PC-3 (cell line): ENCODE measurements around the gene GRM6. TPM values are rescaled to one million over a fixed set of nuclear protein-coding genes. Genes with fewer than 3 reads are reported as not detected.

Experiments
- ATAC-seq: fragments of 200-7000 bp; cut with Tn5 transposase; 2 replicates; pipeline ENCODE4 v1.9.1; 2020; ENCODE audit warnings: mild to moderate bottlenecking, moderate library complexity
- Bru-seq: library from RNA; stranded (reverse); fragments of 400-500 nt; gene quantifications from one replicate; lab custom pipeline; 2021; lab: Mats Ljungman, UMichigan
- BruChase-seq, 2 experiments: library from RNA; stranded (reverse); fragments of 400-500 nt; gene quantifications; one replicate each; lab custom pipeline; 2021; lab: Mats Ljungman, UMichigan
- BruUV-seq: library from RNA; stranded (reverse); fragments of 400-500 nt; replicated peaks from 2 replicates; lab custom pipeline; 2021; lab: Mats Ljungman, UMichigan
- CTCF ChIA-PET: fragments of 300-600 bp; sonication (Branson Sonifier 250); formaldehyde crosslinking; loops from one replicate; lab custom pipeline; 2022; ENCODE audit warnings: antibody characterized with exemption; lab: Charles Lee
- POLR2A ChIA-PET: fragments of 300-600 bp; sonication (Branson Sonifier 250); formaldehyde crosslinking; loops from one replicate; lab custom pipeline; 2022; ENCODE audit warnings: antibody characterized with exemption; ENCODE audit not compliant: unreplicated experiment; lab: Charles Lee
- DNase-seq: peaks from one replicate; pipeline ENCODE4 v3.0.0-alpha.2; 2015
- H2AFZ ChIP-seq: fragments of 300-600 bp; sonication (generic); 2 replicates; pipeline ENCODE4 v1.6.0; 2016; ENCODE audit warnings: antibody characterized with exemption, low read length
- H3F3A ChIP-seq: fragments of 300-600 bp; sonication (generic); one replicate; pipeline ENCODE4 v1.6.0; 2017; ENCODE audit warnings: antibody characterized with exemption, low read length, control low read depth, mild to moderate bottlenecking; ENCODE audit not compliant: unreplicated experiment
- H3K27ac ChIP-seq: fragments of 300-600 bp; sonication (generic); 2 replicates; pipeline ENCODE4 v1.5.1; 2016; ENCODE audit warnings: mild to moderate bottlenecking, low read length
- H3K27me3 ChIP-seq: fragments of 300-600 bp; sonication (generic); 2 replicates; pipeline ENCODE4 v1.6.1; 2016; ENCODE audit warnings: low read length, mixed read lengths
- H3K36me3 ChIP-seq: fragments of 300-600 bp; sonication (generic); 2 replicates; pipeline ENCODE4 v1.6.1; 2016; ENCODE audit warnings: low read depth, mixed run types, low read length, mixed read lengths
- H3K4me1 ChIP-seq: fragments of 300-600 bp; sonication (generic); 2 replicates; pipeline ENCODE4 v1.5.1; 2016; ENCODE audit warnings: low read length; ENCODE audit not compliant: insufficient read depth
- H3K4me2 ChIP-seq: fragments of 300-600 bp; sonication (generic); 2 replicates; pipeline ENCODE4 v1.6.0; 2016; ENCODE audit warnings: low read length
- H3K4me3 ChIP-seq: fragments of 300-600 bp; sonication (generic); 2 replicates; pipeline ENCODE4 v1.5.1; 2016; ENCODE audit warnings: mild to moderate bottlenecking, low read length, mixed read lengths
- H3K79me2 ChIP-seq: fragments of 300-600 bp; sonication (generic); 2 replicates; pipeline ENCODE4 v1.6.1; 2017; ENCODE audit warnings: low read length, mixed read lengths
- H3K9ac ChIP-seq: fragments of 300-600 bp; sonication (generic); 2 replicates; pipeline ENCODE4 v1.6.0; 2016; ENCODE audit warnings: mild to moderate bottlenecking, low read length
- H3K9me2 ChIP-seq: fragments of 300-600 bp; sonication (generic); replicated peaks from 2 replicates; pipeline ENCODE4 v1.6.1; 2016; ENCODE audit warnings: mixed run types, low read length, mixed read lengths
- H3K9me3 ChIP-seq: fragments of 300-600 bp; sonication (generic); 2 replicates; pipeline ENCODE4 v1.6.1; 2016; ENCODE audit warnings: low read length, mixed read lengths
- H4K20me1 ChIP-seq: fragments of 300-600 bp; sonication (generic); 2 replicates; pipeline ENCODE4 v1.6.1; 2016; ENCODE audit warnings: low read length, mixed read lengths
- CTCF ChIP-seq: fragments of 300-600 bp; sonication (generic); conservative IDR thresholded peaks from 2 replicates; pipeline ENCODE4 v1.5.1; 2017; ENCODE audit warnings: antibody characterized with exemption, low read depth, mild to moderate bottlenecking, low read length
- EZH2 ChIP-seq: fragments of 300-600 bp; sonication (generic); IDR thresholded peaks from one replicate; pipeline ENCODE4 v1.6.1; 2017; ENCODE audit warnings: antibody characterized with exemption, mild to moderate bottlenecking, low read length; ENCODE audit not compliant: unreplicated experiment
- EZH2phosphoT487 ChIP-seq: fragments of 300-600 bp; sonication (generic); IDR thresholded peaks from 2 replicates; pipeline ENCODE4 v1.6.1; 2018; ENCODE audit warnings: mild to moderate bottlenecking, antibody characterized with exemption, low read length, borderline replicate concordance
- intact Hi-C: fragments of 100-400 bp; cut with micrococcal nuclease; formaldehyde crosslinking; loops from 2 replicates; pipeline ENCODE4 v1.9.0; 2023
- long read RNA-seq: library from polyadenylated mRNA; unstranded; transcript quantifications from one replicate; pipeline ENCODE4 v2.0.0, GENCODE V29; 2021; ENCODE audit not compliant: unreplicated experiment
- total RNA-seq: library from RNA; depleted of rRNA; stranded (reverse); fragments of >200 nt; gene quantifications from 2 replicates; pipeline ENCODE4 v1.2.3, GENCODE V29; 2014; rRNA removed

The GRM6 gene
- total RNA-seq (not detected in 2 replicates), Bru-seq, nascent RNA (not detected), BruChase-seq, experiment 1, labeled RNA remaining after a 6-hour chase (not detected), BruChase-seq, experiment 2, labeled RNA remaining after a 2-hour chase (not detected)
- long read RNA-seq = 0 reads

- Histone ChIP-seq H3K4me2 (no peak within 1 kb of the TSS), H3K27me3 (peaks cover 8% of the 10 kb centered on the region; the same call in 1 of the 2 replicates), H3K9me3 (no peaks in the 10 kb centered on the region; the same call in 1 of the 2 replicates), H3K9ac (no peak within 1 kb of the TSS), H3K9me2 (no peaks in the 10 kb centered on the region), H2AFZ (no peak within 1 kb of the TSS), H3K4me3 (no peak within 1 kb of the TSS), H4K20me1 (no peaks in the 10 kb centered on the region), H3K27ac (no peak within 1 kb of the TSS), H3F3A (no peaks in the 10 kb centered on the region), H3K4me1 (no peaks in the 10 kb centered on the region), H3K79me2 (no peaks in the 10 kb centered on the region), H3K36me3 (no peaks in the 10 kb centered on the region)
- ChIA-PET CTCF (no interaction called here), POLR2A (no interaction called here)
- ATAC-seq (no peak), DNase-seq (no peak)
- BruUV-seq = no TSS peak
- TF ChIP-seq EZH2phosphoT487 (no peak), CTCF (no peak), EZH2 (no peak)
- intact Hi-C loops = no loop called here
Observed at GRCh38 chr5:178994580-178995340, at the start of gene GRM6. TSS of gene GRM6 (minus strand) at chr5:178995320. CDS start at chr5:178994944, 376 bp downstream.

DNA sequence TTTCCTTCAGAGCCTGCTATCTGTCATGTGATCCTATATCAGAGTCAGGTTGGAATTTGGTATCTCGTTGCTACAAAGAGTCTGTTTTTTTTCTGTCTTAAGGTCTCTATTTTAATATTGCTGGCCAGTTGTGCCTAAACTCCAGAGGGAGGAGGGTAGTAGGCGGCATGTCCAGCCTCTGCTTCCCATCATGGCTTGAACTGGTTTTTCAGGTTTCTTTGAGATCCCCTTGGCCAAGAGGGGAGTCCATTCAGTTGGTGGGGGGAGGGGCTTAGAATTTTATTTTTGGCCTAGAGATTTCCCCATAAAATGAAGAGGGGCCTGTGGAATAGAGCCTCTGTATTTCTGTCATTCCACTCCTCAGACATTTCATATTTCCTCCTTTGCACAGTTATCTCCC is 49.6 kb upstream of the GRM6 start:
- H3K27ac ChIP-seq = no peak overlapping the region

More for the DNA sequence above, 49.6 kb upstream of the GRM6 start:
- Histone ChIP-seq H3K9me3 (0 out of 2 replicates have a peak, but pooled peaks cover 3% of the 10 kb centered on the region), H2AFZ (no peak overlapping the region), H3K79me2 (no peaks in the 10 kb centered on the region), H3K4me3 (no peak overlapping the region), H3K9ac (no peak overlapping the region), H3K27me3 (no peaks in the 10 kb centered on the region), H4K20me1 (no peaks in the 10 kb centered on the region), H3K36me3 (no peaks in the 10 kb centered on the region), H3F3A (no peaks in the 10 kb centered on the region), H3K9me2 (no peaks in the 10 kb centered on the region), H3K4me1 (no peaks in the 10 kb centered on the region), H3K4me2 (no peak overlapping the region)
- POLR2A ChIA-PET = no interaction called here
- intact Hi-C loops = no loop called here
- TF ChIP-seq CTCF = no peak
- TF ChIP-seq EZH2phosphoT487 = no peak
- TF ChIP-seq EZH2 = no peak
- ATAC-seq = no peak
- no peak for DNase-seq
- CTCF ChIA-PET = no interaction called here
- BruUV-seq = no TSS peak
